Effector CD4-positive, alpha-beta T cell (primary cell): Measurements from ENCODE around the gene SLC38A1.
"Not testable (repeated sequence)": the region's sequence is repeated elsewhere in the genome, so short reads cannot be mapped to it uniquely, and the experiment has no call there.

Experiments
- DNase-seq: peaks from one replicate; pipeline ENCODE4 v3.0.0-alpha.2; 2020

Gene SLC38A1

GRCh38 chr12:46205294-46205693 is 63.5 kb downstream of the SLC38A1 start:
- no peak for DNase-seq

- DNase-seq = no peak
These were observed 67.5 kb downstream of the SLC38A1 start for GRCh38 chr12:46201284-46201789.

GRCh38 chr12:46200551-46200950 is 68.3 kb downstream of the SLC38A1 start:
- no peak for DNase-seq

GRCh38 chr12:46198913-46199312 is 69.9 kb downstream of the SLC38A1 start:
- no peak for DNase-seq

GRCh38 chr12:46197883-46198282 is 71.0 kb downstream of the SLC38A1 start:
- no peak for DNase-seq

- not testable (repeated sequence) for DNase-seq
These were observed 78.3 kb downstream of the SLC38A1 start for GRCh38 chr12:46190533-46190932.

GRCh38 chr12:46188170-46188569 is 80.7 kb downstream of the SLC38A1 start:
- DNase-seq = no peak

- no peak for DNase-seq
These were observed 81.8 kb downstream of the SLC38A1 start for GRCh38 chr12:46187023-46187422.

GRCh38 chr12:46186088-46186487 is 82.8 kb downstream of the SLC38A1 start:
- DNase-seq = no peak

GRCh38 chr12:46185686-46186085 is 83.2 kb downstream of the SLC38A1 start:
- DNase-seq = no peak

- DNase-seq = no peak
These were observed 83.8 kb downstream of the SLC38A1 start for GRCh38 chr12:46184798-46185595.

- DNase-seq = no peak
These were observed 85.7 kb downstream of the SLC38A1 start for GRCh38 chr12:46183112-46183511.

GRCh38 chr12:46181465-46181864 is 87.4 kb downstream of the SLC38A1 start:
- DNase-seq = no peak

- no peak for DNase-seq
These were observed 89.0 kb downstream of the SLC38A1 start for GRCh38 chr12:46179693-46180452.

GRCh38 chr12:46177837-46178608 is 90.8 kb downstream of the SLC38A1 start:
- no peak for DNase-seq

GRCh38 chr12:46177025-46177424 is 91.8 kb downstream of the SLC38A1 start:
- DNase-seq = no peak

GRCh38 chr12:46174919-46175318 is 93.9 kb downstream of the SLC38A1 start:
- DNase-seq = no peak

- no peak for DNase-seq
These were observed 94.7 kb downstream of the SLC38A1 start for GRCh38 chr12:46174061-46174662.

- no peak for DNase-seq
These were observed 100.4 kb downstream of the SLC38A1 start for GRCh38 chr12:46168426-46168825.

- no peak for DNase-seq
These were observed 101.4 kb downstream of the SLC38A1 start for GRCh38 chr12:46167412-46167811.

GRCh38 chr12:46165191-46165590 is 103.7 kb downstream of the SLC38A1 start:
- no peak for DNase-seq

GRCh38 chr12:46164186-46164761 is 104.6 kb downstream of the SLC38A1 start:
- no peak for DNase-seq
